Neural cell (in vitro differentiated cells): ENCODE results near the gene CRLF1. TPM values are rescaled to one million over a fixed set of nuclear protein-coding genes. Genes with fewer than 3 reads are reported as not detected.

Source experiments
- H2AFZ ChIP-seq: fragments of 200-600, 300-800 bp; sonication (generic), shearing (Covaris generic); 2 replicates; pipeline ENCODE4 v1.6.0; 2014; ENCODE audit warnings: low read depth, mild to moderate bottlenecking, antibody characterized with exemption, low read length, moderate library complexity
- H3F3A ChIP-seq: fragments of 200-600 bp; shearing (Covaris generic); 2 replicates; pipeline ENCODE4 v1.6.1; 2016; ENCODE audit warnings: mild to moderate bottlenecking, moderate library complexity, mixed read lengths, antibody characterized with exemption, low read length; ENCODE audit not compliant: insufficient read depth, poor library complexity, severe bottlenecking
- H3K27ac ChIP-seq: fragments of 200-600, 300-800 bp; sonication (generic), shearing (Covaris generic); 2 replicates; pipeline ENCODE4 v1.5.1; 2014; ENCODE audit warnings: mild to moderate bottlenecking, low read length, moderate library complexity
- H3K27me3 ChIP-seq: fragments of 300-800, 200-600 bp; sonication (generic), shearing (Covaris generic); 2 replicates; pipeline ENCODE4 v1.6.0; 2014; ENCODE audit warnings: mild to moderate bottlenecking, low read depth, low read length, moderate library complexity; ENCODE audit not compliant: insufficient read depth
- H3K36me3 ChIP-seq: fragments of 300-800, 200-600 bp; sonication (generic), shearing (Covaris generic); 2 replicates; pipeline ENCODE4 v1.5.1; 2014; ENCODE audit warnings: mild to moderate bottlenecking, antibody characterized with exemption, low read length, moderate library complexity; ENCODE audit not compliant: insufficient read depth
- H3K4me2 ChIP-seq: fragments of 300-800, 200-600 bp; sonication (generic), shearing (Covaris generic); 2 replicates; pipeline ENCODE4 v1.6.0; 2014; ENCODE audit warnings: mild to moderate bottlenecking, low read length
- H3K4me3 ChIP-seq: fragments of 300-800, 200-600 bp; sonication (generic), shearing (Covaris generic); 2 replicates; pipeline ENCODE4 v1.5.1; 2014; ENCODE audit warnings: mild to moderate bottlenecking, low read length, moderate library complexity
- H3K79me2 ChIP-seq: fragments of 200-600 bp; shearing (Covaris generic); replicated peaks from 2 replicates; pipeline ENCODE4 v1.6.0; 2014; ENCODE audit warnings: mild to moderate bottlenecking, low read length, moderate library complexity; ENCODE audit not compliant: insufficient read depth
- H3K9ac ChIP-seq: fragments of 300-800, 200-600 bp; sonication (generic), shearing (Covaris generic); 2 replicates; pipeline ENCODE4 v1.6.1; 2016; ENCODE audit warnings: mild to moderate bottlenecking, low read length, mixed read lengths
- H3K9me2 ChIP-seq: fragments of 200-600 bp; shearing (Covaris generic); 2 replicates; pipeline ENCODE4 v1.6.1; 2016; ENCODE audit warnings: mild to moderate bottlenecking, low read length, mixed read lengths; ENCODE audit not compliant: insufficient read depth
- H3K9me3 ChIP-seq: fragments of 200-600, 300-800 bp; sonication (generic), shearing (Covaris generic); 2 replicates; pipeline ENCODE4 v1.6.1; 2016; ENCODE audit warnings: mild to moderate bottlenecking, mixed run types, low read length, moderate library complexity, mixed read lengths
- H4K20me1 ChIP-seq: fragments of 200-600 bp; shearing (Covaris generic); 2 replicates; pipeline ENCODE4 v1.6.1; 2016; ENCODE audit warnings: mild to moderate bottlenecking, mixed run types; ENCODE audit not compliant: insufficient read depth
- EP300 ChIP-seq: fragments of 450-650 bp; conservative IDR thresholded peaks from 2 replicates; pipeline ENCODE4 v1.6.1; 2014; ENCODE audit warnings: antibody characterized with exemption, mild to moderate bottlenecking, moderate library complexity; ENCODE audit not compliant: poor library complexity, severe bottlenecking
- EZH2 ChIP-seq: fragments of 200-600, 300-800 bp; shearing (Covaris generic), sonication (generic); IDR thresholded peaks from 2 replicates; pipeline ENCODE4 v1.6.1; 2014; ENCODE audit warnings: antibody characterized with exemption, low read length, borderline replicate concordance, mild to moderate bottlenecking; ENCODE audit not compliant: insufficient read depth, poor library complexity, severe bottlenecking
- MXI1 ChIP-seq: fragments of 450-650 bp; conservative IDR thresholded peaks from 2 replicates; pipeline ENCODE4 v1.6.1; 2014; ENCODE audit warnings: antibody characterized with exemption, mild to moderate bottlenecking; ENCODE audit not compliant: poor library complexity, severe bottlenecking
- POLR2AphosphoS5 ChIP-seq: IDR thresholded peaks from 2 replicates; pipeline ENCODE4 v1.6.1; 2012
- RAD21 ChIP-seq: fragments of 450-650 bp; conservative IDR thresholded peaks from 2 replicates; pipeline ENCODE4 v1.6.1; 2014; ENCODE audit warnings: antibody characterized with exemption, mild to moderate bottlenecking, moderate library complexity
- SMC3 ChIP-seq: fragments of 450-650 bp; conservative IDR thresholded peaks from 2 replicates; pipeline ENCODE4 v1.6.1; 2014; ENCODE audit warnings: antibody characterized with exemption, mild to moderate bottlenecking, moderate library complexity; ENCODE audit not compliant: poor library complexity
- TAF1 ChIP-seq: IDR thresholded peaks from 2 replicates; pipeline ENCODE4 v1.6.1; 2012; ENCODE audit warnings: low read depth
- polyA plus RNA-seq: library from polyadenylated mRNA; depleted of rRNA; stranded (reverse); fragments of >200 nt; gene quantifications from 2 replicates; pipeline ENCODE4 v1.2.3, GENCODE V29; 2014
- TF ChIP-seq, protein P1 (sequence below): fragments of 450-650 bp; IDR thresholded peaks from 2 replicates; pipeline ENCODE4 v1.5.1; 2014; ENCODE audit warnings: antibody characterized with exemption, mild to moderate bottlenecking, moderate library complexity; ENCODE audit not compliant: poor library complexity, severe bottlenecking
- TF ChIP-seq, protein P2 (sequence below): IDR thresholded peaks from 2 replicates; pipeline ENCODE4 v1.6.1; 2012; ENCODE audit warnings: borderline replicate concordance

The CRLF1 gene
- polyA plus RNA-seq, 1 donor from 2014 or later = 14.2 TPM

DNA sequence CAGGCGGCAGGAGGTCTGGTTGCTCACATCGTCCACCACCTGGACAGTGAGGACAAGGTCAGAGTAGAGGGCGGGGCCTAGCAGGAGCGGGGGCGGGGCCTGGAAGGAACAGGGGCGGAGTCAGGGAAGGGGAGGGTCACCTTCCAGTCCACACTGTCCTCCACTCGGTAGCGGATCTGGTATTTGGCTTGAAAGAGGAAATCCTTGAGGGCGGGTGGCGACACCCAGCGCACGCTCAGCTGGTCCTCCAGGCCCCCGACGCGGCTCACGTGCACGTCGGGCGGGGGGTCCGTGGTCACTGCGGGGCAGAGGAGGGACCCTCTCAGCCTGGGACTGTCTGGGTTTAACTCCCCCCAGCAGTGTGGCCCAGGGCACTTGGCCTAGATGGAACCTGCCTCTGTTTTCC is 9.8 kb downstream of the CRLF1 start:
- Histone ChIP-seq H3K9me2 (no peaks in the 10 kb centered on the region), H2AFZ (no peak overlapping the region), H3K27me3 (peaks cover 3% of the 10 kb centered on the region), H3F3A (no peaks in the 10 kb centered on the region), H3K36me3 (no peaks in the 10 kb centered on the region), H3K4me2 (no peak overlapping the region), H4K20me1 (no peaks in the 10 kb centered on the region), H3K9ac (no peak overlapping the region), H3K27ac (no peak overlapping the region), H3K4me3 (no peak overlapping the region), H3K9me3 (no peaks in the 10 kb centered on the region), H3K79me2 (no peaks in the 10 kb centered on the region)
- no peak for TF ChIP-seq EP300
- TF ChIP-seq, protein P1, sequence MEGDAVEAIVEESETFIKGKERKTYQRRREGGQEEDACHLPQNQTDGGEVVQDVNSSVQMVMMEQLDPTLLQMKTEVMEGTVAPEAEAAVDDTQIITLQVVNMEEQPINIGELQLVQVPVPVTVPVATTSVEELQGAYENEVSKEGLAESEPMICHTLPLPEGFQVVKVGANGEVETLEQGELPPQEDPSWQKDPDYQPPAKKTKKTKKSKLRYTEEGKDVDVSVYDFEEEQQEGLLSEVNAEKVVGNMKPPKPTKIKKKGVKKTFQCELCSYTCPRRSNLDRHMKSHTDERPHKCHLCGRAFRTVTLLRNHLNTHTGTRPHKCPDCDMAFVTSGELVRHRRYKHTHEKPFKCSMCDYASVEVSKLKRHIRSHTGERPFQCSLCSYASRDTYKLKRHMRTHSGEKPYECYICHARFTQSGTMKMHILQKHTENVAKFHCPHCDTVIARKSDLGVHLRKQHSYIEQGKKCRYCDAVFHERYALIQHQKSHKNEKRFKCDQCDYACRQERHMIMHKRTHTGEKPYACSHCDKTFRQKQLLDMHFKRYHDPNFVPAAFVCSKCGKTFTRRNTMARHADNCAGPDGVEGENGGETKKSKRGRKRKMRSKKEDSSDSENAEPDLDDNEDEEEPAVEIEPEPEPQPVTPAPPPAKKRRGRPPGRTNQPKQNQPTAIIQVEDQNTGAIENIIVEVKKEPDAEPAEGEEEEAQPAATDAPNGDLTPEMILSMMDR = no peak
- TF ChIP-seq, protein P2, sequence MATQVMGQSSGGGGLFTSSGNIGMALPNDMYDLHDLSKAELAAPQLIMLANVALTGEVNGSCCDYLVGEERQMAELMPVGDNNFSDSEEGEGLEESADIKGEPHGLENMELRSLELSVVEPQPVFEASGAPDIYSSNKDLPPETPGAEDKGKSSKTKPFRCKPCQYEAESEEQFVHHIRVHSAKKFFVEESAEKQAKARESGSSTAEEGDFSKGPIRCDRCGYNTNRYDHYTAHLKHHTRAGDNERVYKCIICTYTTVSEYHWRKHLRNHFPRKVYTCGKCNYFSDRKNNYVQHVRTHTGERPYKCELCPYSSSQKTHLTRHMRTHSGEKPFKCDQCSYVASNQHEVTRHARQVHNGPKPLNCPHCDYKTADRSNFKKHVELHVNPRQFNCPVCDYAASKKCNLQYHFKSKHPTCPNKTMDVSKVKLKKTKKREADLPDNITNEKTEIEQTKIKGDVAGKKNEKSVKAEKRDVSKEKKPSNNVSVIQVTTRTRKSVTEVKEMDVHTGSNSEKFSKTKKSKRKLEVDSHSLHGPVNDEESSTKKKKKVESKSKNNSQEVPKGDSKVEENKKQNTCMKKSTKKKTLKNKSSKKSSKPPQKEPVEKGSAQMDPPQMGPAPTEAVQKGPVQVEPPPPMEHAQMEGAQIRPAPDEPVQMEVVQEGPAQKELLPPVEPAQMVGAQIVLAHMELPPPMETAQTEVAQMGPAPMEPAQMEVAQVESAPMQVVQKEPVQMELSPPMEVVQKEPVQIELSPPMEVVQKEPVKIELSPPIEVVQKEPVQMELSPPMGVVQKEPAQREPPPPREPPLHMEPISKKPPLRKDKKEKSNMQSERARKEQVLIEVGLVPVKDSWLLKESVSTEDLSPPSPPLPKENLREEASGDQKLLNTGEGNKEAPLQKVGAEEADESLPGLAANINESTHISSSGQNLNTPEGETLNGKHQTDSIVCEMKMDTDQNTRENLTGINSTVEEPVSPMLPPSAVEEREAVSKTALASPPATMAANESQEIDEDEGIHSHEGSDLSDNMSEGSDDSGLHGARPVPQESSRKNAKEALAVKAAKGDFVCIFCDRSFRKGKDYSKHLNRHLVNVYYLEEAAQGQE = no peak
- no peak for TF ChIP-seq TAF1
- no peak for TF ChIP-seq POLR2AphosphoS5
- TF ChIP-seq MXI1 = no peak
- TF ChIP-seq EZH2 = no peak
- no peak for TF ChIP-seq RAD21
- no peak for TF ChIP-seq SMC3

DNA sequence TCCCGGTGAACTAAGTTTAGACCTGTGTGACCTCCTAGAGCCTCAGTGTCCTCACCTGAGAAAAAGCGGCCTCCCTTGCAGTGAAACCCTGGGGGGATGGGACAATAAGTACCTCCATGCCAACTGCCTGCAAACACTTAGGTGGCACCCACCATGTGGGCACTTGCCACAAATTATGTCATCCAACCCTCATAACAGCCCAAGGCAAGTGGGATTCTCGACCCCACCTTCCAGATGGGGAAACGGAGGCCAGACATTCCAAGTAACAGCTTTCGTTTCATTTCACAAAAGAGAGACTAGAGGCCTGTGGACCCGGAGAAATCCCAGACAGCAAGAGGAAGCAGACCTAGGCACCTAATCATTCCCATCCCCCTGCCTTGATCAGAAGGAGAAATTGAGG is 11.1 kb downstream of the CRLF1 start:
- Histone ChIP-seq H3K4me3 (no peak overlapping the region), H3K27ac (no peak overlapping the region), H2AFZ (no peak overlapping the region), H3K9me3 (no peaks in the 10 kb centered on the region), H3K9ac (no peak overlapping the region), H3F3A (no peaks in the 10 kb centered on the region), H3K79me2 (no peaks in the 10 kb centered on the region), H3K36me3 (no peaks in the 10 kb centered on the region), H3K9me2 (no peaks in the 10 kb centered on the region), H3K4me2 (no peak overlapping the region), H4K20me1 (no peaks in the 10 kb centered on the region), H3K27me3 (no peaks in the 10 kb centered on the region)
- TF ChIP-seq EZH2 = no peak
- TF ChIP-seq, protein P2 = no peak
- TF ChIP-seq SMC3 = no peak
